Bronchial epithelial cell (primary cell): ENCODE data around the gene RHEX. TPM values are rescaled to one million over a fixed set of nuclear protein-coding genes. Genes with fewer than 3 reads are reported as not detected.
"Not testable (repeated sequence)": the region's sequence is repeated elsewhere in the genome, so short reads cannot be mapped to it uniquely, and the experiment has no call there.

ENCODE experiments used
- DNase-seq: peaks from one replicate; pipeline ENCODE4 v3.0.0-alpha.2; 2010; ENCODE audit warnings: low read depth
- FAIRE-seq: peaks from 2 replicates; lab custom pipeline; 2011; peaks lifted over from hg19 to GRCh38; lab: Jason Lieb, UNC
- H3K27me3 ChIP-seq: 2 replicates; pipeline ENCODE4 v1.5.1; 2011; ENCODE audit warnings: low read length; ENCODE audit not compliant: control insufficient read depth, insufficient read depth
- H3K36me3 ChIP-seq: 2 replicates; pipeline ENCODE4 v1.5.1; 2011; ENCODE audit warnings: low read length; ENCODE audit not compliant: control insufficient read depth, insufficient read depth
- H3K4me3 ChIP-seq: 2 replicates; pipeline ENCODE4 v1.5.1; 2011; ENCODE audit warnings: mild to moderate bottlenecking, low read depth, low read length, control low read depth
- total RNA-seq: library from RNA; depleted of rRNA; stranded (reverse); fragments of >200 nt; gene quantifications from 2 replicates; pipeline ENCODE4 v1.2.1, GENCODE V29; 2014
- TF ChIP-seq, protein P1 (sequence below): IDR thresholded peaks from 2 replicates; pipeline ENCODE4 v1.5.1; 2011; ENCODE audit warnings: mild to moderate bottlenecking, moderate library complexity, low read length, control low read depth, inconsistent platforms; ENCODE audit not compliant: insufficient read depth, severe bottlenecking

RHEX gene
- total RNA-seq, 1 donor from 2014 or later, result not detected

DNA sequence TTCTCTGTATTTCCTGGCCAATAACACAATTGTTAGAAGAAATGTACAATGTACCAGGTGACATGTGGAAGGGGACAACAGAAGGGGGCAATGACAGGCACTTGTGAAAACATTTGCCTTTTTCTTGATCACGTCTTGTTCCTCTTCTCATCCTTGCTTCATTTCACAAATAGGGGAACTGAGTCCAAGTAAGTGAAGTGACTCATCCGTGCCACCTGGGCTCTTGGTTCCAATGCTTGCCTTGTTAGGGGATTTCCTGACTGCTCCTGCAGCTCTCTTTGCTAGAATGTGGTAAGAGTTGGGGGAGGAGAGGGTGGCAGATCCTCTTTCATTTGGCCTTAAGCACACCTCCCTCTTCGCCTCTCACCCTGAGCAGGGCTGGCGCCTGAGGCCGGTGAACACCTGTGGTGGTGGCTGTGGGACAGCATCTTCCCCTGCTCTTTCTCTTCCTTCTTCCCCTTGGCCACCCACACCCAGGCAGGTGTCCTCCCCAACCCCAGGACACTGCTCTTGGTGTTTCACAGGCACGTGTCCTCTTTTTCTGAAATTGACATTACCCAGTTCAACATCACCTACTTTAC, 2.2 kb upstream of the RHEX start:
- Histone ChIP-seq H3K36me3 (no peaks in the 10 kb centered on the region), H3K4me3 (no peak overlapping the region), H3K27me3 (no peaks in the 10 kb centered on the region)
- DNase-seq (peak; percentile 76), FAIRE-seq (no peak)
- TF ChIP-seq, protein P1, sequence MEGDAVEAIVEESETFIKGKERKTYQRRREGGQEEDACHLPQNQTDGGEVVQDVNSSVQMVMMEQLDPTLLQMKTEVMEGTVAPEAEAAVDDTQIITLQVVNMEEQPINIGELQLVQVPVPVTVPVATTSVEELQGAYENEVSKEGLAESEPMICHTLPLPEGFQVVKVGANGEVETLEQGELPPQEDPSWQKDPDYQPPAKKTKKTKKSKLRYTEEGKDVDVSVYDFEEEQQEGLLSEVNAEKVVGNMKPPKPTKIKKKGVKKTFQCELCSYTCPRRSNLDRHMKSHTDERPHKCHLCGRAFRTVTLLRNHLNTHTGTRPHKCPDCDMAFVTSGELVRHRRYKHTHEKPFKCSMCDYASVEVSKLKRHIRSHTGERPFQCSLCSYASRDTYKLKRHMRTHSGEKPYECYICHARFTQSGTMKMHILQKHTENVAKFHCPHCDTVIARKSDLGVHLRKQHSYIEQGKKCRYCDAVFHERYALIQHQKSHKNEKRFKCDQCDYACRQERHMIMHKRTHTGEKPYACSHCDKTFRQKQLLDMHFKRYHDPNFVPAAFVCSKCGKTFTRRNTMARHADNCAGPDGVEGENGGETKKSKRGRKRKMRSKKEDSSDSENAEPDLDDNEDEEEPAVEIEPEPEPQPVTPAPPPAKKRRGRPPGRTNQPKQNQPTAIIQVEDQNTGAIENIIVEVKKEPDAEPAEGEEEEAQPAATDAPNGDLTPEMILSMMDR, result no peak

DNA sequence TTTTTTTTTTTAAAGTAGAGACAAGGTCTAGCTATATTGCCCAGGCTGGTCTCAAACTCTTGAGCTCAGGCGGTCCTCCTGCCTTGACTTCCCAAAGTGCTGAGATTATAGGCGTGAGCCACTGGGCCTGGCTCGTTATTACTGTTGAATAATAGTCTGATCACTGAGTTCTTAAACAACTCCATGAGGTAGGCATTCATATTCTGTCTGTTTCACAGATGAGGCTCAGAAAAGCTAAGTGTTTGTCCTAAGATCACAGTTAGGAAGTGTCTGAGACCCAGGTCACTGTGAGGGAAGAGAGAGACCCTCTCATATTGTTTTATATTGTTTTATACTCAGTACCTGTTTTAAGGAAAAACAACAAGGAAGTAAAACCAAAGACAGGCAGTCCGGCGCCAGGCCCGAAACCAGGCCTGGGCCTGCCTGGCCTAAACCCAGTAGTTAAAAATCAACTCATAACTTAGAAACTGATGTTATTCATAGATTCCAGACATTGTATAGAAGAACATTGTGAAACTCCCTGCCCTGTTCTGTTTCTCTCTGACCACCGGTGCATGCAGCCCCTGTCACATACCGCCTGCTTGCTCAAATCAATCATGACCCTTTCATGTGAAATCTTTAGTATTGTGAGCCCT, 625 bp upstream of the RHEX start:
- DNase-seq, H3K36me3 ChIP-seq, H3K27me3 ChIP-seq, H3K4me3 ChIP-seq, FAIRE-seq: not testable (repeated sequence)

DNA sequence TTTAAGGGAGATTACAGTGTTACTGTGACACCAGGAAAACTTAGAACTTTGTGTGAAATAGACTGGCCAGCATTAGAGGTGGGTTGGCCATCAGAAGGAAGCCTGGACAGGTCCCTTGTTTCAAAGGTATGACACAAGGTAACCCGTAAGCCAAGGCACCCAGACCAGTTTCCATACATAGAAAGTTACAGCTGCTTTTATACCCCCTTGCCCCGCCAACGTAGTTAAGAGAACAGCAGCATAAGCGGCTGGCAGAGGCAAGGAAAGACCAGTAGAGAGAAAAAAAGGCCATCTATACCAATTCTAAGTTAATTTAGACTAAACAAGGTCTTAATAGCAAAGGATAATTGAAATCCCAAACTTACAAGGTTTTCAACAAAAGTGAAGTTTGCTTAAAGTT, 643 bp downstream of the RHEX start:
- H3K36me3 ChIP-seq, H3K4me3 ChIP-seq, FAIRE-seq, DNase-seq, H3K27me3 ChIP-seq: not testable (repeated sequence)

DNA sequence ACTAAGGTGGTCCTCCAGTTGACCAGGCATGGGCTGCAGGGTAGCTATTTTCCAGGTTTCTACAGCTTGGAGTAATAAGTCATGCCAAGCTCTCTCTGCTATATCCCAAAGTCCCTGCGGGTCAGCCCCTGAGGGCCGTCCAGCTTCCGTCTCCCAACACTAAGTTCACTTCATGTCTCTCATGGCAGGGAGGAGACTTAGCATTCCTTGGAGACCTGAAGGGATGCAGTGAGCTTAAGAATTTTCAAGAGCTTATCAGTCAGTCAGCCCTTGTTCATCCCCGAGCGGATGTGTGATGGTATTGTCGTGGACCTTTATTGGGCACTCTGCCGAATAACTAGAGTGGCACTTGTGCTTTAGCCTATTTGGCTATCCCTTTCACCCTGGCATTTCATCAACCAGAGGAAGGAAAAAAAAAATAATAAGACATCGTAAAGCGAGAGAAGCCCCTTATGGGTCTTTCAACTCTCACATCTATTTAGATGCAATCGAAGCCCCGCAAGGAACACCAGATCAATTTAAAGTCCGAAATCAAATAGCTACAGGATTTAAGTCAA, 2.2 kb downstream of the RHEX start:
- DNase-seq, H3K4me3 ChIP-seq, H3K27me3 ChIP-seq, FAIRE-seq, H3K36me3 ChIP-seq: not testable (repeated sequence)

DNA sequence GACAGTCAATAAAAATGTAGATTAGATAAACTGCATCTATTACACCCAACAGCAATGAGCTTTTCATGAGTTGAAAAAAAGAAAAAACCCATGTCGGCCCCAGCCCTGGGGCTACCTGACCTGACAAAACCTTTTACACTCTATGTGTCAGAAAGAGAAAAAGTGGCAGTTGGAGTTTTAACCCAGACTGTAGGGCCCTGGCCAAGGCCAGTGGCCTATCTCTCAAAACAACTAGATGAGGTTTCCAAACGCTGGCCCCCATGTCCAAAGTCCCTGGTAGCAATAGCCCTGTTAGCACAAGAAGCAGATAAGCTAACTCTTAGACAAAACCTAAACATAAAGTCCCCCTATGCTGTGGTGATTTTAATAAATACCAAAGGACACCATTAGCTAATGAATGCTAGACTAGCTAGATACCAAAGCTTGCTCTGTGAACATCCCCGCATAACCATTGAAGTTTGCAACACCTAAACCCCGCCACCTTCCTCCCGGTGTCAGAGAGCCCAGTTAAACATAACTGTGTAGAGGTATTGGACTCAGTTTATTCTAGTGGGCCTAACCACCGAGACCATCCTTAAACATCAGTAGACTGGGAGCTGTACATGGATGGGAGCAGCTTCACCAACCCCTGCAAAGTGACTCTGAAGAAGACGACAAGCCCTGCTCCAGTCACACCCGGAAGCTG, 2.8 kb downstream of the RHEX start:
- not testable (repeated sequence) for H3K36me3 ChIP-seq, H3K4me3 ChIP-seq, H3K27me3 ChIP-seq, FAIRE-seq, DNase-seq

DNA sequence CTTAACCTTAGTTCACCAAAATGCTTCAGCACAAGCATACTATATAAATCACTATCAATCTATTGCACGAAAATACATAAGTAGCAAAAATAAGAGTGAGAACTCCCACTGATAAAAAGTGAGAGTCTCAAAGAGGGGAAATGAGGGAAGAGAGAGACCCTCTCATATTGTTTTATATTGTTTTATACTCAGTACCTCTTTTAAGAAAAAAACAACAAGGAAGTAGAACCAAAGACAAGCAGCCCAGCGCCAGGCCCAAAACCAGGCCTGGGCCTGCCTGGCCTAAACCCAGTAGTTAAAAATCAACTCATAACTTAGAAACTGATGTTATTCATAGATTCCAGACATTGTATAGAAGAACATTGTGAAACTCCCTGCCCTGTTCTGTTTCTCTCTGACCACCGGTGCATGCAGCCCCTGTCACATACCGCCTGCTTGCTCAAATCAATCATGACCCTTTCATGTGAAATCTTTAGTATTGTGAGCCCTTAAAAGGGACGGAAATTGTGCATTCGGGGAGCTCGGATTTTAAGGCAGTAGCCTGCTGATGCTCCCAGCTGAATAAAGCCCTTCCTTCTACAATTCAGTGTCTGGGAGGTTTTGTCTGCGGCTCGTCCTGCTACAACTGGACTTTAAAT, 5.4 kb downstream of the RHEX start:
- not testable (repeated sequence) for H3K4me3 ChIP-seq, H3K27me3 ChIP-seq, FAIRE-seq, DNase-seq, H3K36me3 ChIP-seq

DNA sequence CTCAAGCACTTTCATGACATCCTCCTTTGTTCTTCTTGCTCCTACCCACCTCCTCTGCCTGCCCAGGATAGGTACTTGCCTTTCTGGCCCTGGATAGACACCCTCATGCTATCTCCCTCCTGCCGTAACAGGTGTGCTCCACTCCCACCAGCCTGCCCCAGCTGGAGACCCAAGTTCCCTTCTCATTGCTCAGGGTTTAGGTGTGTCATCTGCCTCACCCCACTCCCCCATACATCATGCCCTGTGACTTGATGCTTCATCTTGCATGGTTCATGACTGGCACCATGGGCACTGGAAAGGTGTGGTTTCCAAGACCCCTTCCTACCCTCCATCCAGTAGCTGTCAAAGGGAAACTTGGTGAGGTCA, 5.9 kb downstream of the RHEX start:
- TF ChIP-seq, protein P1, result no peak
- Histone ChIP-seq H3K27me3 (no peaks in the 10 kb centered on the region), H3K36me3 (no peaks in the 10 kb centered on the region), H3K4me3 (no peak overlapping the region)
- DNase-seq, result no peak
- no peak for FAIRE-seq

DNA sequence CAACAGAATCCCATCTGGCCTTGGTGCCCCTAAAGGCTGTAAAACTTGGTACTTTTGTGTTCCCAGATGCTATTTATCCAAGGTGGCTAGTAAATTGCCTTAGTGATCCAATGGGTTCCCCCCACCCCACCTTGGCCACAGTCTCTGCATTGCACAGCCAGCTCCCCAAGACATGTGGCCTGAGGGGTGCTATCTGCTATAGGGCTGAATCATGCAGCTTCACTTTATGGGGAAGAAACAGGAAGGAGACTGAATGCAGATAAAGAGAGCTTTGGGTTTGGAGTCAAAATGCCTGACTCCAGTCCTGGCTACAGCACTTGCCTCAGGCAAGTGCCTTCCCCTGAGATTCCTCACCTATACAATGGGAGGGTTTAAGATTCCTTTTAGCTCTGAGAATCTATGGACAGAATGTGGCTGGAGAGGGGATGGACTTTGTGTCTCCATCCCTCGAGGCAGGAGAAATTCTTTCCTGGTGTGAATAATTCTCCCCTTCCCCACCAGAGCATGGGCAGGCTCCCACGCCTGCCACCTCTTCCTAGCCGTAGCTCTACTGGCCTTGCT, 6.5 kb downstream of the RHEX start:
- Histone ChIP-seq H3K27me3 (no peaks in the 10 kb centered on the region), H3K36me3 (no peaks in the 10 kb centered on the region), H3K4me3 (no peak overlapping the region)
- DNase-seq (no peak), FAIRE-seq (no peak)
- TF ChIP-seq, protein P1, result no peak
